Measurements from ENCODE around the gene WDR45B.

The WDR45B gene

DNA sequence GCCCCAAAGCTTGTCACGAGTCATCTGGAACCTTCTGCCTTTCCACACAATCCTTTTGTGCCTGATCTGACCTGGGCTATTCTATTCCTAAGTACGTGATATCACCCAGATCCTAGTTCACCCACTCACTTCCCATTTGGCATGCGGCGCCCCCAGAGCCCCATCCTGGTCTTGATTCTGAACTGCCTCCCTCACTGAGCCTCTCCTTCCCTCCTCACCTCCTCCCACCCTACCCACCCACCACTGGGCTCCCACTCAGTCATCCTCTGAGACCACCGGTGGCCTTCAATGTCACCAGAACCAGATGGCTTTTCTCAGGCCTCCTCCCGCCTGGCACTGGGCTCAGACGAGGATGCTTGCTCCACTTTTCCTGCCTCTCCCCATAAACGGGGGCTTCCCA is 18.5 kb downstream of the WDR45B start:
- DNase-seq (ENCODE audit: low spot score) = no peak

- DNase-seq (ENCODE audit: low spot score) = no peak
Observed at GRCh38 chr17:82627405-82627804, 20.8 kb downstream of the WDR45B start.

DNA sequence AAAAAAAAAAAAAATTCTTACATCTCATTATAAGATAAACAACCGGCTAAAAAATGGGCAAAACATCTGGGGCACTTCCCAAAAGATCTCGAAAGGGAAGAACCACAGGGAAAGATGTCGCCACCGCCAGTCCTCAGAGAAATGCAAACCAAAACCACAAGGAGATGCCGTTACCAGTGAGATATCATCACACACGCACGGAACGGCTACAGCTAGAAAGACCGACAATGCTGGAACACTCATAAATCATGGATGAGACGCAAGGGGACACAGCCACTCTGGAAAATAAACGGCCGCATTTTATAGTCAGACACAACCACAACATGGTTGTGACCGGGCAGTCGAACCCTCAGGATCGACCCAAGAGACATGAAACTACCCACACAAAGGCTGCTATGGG is 24.5 kb downstream of the WDR45B start:
- DNase-seq (ENCODE audit: low spot score) = no peak

DNA sequence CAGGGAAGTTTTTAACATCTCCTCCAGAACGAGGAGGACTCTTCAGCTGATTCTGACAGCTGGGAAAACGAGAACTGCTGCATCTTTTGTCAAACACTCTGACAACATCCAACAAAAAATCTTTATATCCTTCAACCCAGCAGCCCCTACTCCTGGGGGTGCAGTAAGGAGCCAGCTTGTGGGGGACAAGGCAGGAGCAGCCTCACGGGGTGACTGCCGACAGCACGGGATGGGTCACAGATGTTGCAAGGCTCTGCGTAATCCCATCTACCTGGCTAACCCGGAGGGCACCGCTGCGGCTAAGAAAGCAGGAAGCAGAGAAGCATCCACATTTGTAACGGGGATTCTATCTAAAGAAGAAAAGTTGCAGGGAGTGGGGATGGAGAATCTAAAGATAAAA is 28.6 kb downstream of the WDR45B start:
- no peak for DNase-seq (ENCODE audit: low spot score)

GRCh38 chr17:82619211-82619610 is 29.0 kb downstream of the WDR45B start:
- DNase-seq (ENCODE audit: low spot score) = no peak

DNA sequence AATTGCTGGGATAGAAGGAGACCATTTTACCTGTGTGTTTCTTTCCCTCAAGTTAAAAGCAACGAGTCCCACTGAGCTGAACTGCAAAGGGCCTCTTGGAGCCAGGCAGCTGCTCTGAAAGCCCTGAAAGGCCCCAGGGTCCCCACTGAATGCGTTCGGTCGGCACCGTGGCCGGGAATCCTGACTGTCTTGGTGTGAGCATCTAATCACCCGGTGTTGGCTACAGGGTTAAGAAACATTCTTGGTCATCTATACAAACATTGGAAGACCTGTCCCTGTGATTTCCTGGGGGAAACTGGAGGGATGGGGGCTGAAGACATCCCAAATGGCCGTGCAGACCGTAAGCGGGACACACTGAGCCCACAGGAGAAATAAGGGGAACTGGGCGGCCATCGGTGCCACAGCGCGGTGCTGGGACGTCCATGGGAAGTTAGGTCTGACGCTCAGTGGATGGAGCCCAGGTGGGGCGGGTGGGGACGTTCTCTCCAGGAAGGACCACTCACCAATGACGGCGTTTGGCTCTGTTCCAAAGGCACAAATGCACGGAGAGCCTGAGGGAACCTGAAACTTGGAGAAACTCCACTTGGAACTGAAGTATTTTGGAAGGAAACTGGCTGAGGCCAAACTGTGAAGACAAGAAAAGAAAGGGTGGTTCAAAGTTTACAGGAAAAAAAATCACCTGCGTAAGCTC is 32.1 kb downstream of the WDR45B start:
- no peak for DNase-seq (ENCODE audit: low spot score)

DNA sequence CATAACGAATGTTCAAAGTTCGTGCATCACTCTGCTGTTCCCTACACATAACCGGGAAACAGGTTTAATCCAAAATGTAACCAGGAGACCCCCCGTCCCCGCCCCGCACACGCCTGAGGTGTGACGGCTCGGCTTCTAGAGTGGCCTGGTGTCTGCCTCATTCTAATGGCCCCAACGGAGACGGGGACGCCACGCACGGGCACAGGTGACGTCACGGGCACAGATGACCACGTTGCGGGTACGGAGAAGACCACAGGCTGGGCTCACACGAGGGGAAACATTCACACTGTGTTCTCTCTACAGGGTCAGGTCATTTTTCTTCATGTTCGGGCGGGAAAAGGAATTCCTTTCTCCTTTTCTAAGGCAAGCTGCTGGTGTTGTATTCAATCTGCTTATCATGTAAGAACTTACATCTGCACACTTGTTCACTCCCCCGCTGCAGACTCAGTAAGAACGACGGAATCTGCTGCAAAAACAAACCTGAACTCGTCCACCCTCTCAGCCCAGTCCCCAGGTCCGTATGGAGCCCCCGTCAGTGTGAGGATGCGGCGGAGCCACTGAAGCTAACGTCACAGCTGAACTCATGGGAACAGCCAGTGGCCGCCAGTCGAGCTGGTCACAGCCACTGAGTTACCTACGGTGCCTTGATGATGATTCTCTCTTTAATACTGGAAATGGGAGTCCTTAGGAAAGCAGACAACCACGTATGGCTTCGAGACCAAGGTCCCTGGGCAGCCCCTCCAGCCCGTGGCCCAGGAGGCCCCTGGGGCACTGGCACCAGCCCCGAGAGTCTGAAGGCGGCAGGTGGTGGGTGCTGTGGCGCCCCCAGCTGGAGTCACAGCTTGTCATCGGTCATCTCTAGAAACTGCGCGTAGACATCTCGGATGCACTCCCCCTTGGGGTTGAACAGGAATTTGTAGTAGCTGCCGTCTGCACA is 32.9 kb downstream of the WDR45B start:
- no peak for DNase-seq (ENCODE audit: low spot score)

DNA sequence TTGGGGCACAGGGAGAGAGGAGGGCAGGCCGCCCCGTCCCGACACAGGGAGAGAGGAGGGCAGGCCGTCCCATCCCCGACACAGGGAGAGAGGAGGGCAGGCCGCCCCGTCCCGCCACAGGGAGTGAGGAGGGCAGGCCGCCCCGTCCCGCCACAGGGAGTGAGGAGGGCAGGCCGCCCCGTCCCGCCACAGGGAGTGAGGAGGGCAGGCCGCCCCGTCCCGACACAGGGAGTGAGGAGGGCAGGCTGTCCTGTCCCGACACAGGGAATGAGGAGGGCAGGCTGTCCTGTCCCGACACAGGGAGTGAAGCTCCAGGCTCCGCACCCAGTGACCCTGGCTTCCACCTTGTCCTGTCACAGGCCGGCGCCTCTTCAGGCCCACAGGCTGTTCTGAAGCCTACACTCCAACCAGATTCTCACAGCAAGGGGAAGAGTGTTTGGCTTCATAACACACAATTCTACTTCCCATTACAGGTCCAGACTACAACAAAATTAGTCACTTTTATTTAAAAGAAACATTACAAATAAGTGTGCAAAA is 34.1 kb downstream of the WDR45B start:
- no peak for DNase-seq (ENCODE audit: low spot score)

DNA sequence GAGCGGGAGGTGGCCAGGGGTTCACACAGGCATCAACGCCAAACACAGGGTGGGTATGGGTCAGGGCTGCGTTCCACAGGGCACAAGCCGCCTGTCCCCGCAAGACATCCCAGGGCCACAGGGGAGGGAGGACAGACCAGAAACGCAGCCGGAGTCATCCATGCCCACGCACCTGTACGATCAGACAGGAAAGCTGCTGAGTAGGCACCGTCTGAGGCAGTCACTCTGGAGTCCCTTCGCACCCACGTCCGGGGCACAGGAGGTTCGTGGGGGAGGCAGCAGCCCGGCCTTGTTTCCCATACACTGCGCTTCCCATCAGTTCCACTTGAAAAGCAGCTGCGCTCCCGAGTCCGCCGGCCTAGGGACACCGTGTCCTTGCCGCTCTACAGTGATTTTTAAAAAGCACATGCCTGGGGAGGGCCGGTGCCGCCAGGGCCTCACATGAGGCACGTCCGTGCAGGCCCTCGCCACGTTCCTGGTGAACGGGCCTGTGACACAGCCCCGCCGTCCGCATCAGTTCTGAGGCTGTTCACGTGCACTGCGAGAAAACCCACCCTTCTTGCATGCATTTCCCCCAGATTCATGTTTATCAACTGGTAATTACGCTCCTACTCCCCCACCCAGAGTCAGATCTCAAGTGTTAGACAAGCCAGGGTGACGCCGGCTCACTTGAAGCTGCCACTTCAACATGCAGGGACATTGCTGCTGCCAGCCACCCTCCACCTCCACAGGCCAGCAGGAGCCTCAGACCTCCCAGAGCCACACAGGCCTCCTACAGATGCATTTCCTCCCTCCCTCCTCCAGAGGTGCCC is 34.8 kb downstream of the WDR45B start:
- DNase-seq (ENCODE audit: low spot score) = no peak

GRCh38 chr17:82611140-82612058 is 36.8 kb downstream of the WDR45B start:
- no peak for DNase-seq (ENCODE audit: low spot score)

DNA sequence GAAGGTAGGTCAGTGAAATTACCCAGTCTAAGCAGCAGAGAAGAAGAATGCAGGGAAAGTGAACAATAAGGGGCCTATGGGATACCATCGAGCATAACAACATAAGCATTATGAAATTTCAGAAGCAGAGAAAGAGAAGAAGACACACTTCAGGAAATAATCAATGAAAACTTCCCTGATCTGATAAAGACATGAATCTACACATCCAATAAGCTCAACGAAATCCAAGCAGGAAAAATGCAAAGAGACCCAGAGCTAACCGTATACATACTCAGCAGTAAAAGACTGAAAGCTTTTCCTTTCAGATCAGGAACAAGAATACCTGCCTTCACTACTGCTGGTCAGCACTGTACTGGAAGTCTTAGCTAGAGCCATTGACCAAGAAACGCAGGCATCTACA is 38.6 kb downstream of the WDR45B start:
- DNase-seq (ENCODE audit: low spot score) = no peak

DNA sequence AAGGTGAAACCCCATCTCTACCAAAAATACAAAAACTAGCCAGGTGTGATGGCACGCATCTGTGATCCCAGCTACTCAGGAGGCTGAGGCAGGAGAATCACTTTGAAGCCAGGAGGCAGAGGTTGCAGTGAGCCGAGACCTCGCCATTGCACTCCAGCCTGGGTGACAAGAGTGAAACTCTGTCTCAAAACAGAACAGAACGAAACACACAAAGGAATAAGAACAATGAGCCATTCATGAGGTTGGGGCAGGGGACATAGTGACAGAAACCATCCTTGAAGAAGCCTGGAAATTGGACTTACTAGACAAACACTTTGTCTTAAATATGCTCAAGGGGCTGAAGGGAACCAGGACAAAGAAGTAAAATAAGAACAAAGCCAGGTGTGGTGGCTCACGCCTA is 39.4 kb downstream of the WDR45B start:
- no peak for DNase-seq (ENCODE audit: low spot score)

DNA sequence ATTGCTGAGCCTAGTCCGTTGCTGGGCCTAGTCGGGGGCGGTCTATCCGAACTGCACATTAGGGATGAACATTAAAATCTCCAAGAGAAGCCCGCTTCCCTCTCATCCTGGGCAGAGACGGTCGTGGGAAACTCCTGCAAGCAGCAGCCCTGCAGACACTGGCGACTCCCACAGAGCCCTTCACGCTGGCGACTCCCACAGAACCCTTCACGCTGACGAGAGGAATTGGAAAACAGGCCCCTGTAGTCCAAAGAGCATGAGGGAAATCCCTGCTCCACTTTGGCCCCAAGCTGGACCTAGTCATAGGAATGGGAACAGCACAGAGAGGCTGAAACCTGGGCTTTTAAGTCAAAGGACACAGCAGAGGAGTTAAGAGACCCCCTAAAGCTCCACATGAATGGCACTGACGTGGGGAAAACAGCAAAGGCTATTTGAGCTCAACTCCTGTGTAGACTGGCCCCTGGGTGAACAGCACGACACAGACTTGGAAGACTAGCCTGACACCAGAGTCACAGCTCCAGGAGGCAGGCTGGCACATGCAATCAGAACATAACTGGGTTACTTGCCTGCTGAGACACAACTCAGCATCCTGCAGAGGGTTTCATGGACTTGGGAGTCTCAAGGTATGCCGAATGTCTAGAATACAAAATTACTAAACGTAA is 42.2 kb downstream of the WDR45B start:
- DNase-seq (ENCODE audit: low spot score) = no peak

DNA sequence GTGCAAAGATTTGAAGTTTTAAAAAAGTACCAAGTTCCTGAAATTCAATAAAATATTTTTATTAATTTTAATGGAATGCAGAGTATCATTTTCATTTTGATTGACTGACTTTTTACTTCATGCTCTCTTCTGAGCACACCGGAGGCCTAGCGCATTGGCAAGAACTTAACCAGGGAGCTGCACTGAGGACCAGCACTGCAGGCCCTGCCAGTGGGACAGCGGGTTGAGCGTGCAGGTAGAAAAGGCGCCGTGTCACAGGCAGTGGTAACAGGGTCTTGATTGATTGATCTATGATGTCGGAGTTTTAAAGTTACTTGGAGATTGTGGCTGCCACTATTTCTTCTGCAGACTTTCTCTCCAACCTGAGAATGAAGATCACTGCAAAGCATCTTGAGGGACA is 43.7 kb downstream of the WDR45B start:
- DNase-seq (ENCODE audit: low spot score) = no peak

DNA sequence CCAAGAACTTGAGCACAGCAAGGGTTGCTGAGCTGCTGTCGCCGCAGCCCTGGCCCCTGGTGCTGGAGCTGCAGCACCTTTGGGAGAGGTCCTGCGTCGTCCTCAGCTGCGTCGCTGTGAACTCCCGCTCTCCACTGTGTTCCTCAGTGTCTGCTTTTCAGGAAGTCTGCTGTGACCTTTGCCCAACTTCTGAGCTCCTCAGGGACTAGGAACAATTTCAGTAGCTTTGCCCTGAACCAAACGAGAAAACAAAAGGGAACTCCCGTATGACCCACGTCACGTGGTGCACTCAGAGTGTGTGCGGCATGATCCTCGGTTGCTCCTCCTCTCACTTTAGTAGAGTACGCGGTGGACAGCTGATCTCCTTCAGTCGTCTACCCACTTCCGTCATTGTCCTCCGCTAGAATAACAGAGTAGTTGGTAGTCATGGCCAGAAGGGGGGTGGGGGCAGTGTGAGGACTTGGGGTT is 44.2 kb downstream of the WDR45B start:
- DNase-seq (ENCODE audit: low spot score) = peak; percentile 24

GRCh38 chr17:82602986-82603710 is 45.1 kb downstream of the WDR45B start:
- no peak for DNase-seq (ENCODE audit: low spot score)

- DNase-seq (ENCODE audit: low spot score) = no peak
Observed at GRCh38 chr17:82602487-82602886, 45.8 kb downstream of the WDR45B start.

GRCh38 chr17:82601447-82602000 is 46.7 kb downstream of the WDR45B start:
- no peak for DNase-seq (ENCODE audit: low spot score)

GRCh38 chr17:82600731-82601446 is 47.4 kb downstream of the WDR45B start:
- DNase-seq (ENCODE audit: low spot score) = no peak

Data from CD4-positive, alpha-beta T cell treated with Interleukin-6 at 100 ng/mL for 8 hours (primary cell).